PFSK-1 (cell line): ENCODE results near the gene RNF126.

ENCODE experiments used
- FOXP2 ChIP-seq: optimal IDR thresholded peaks from 2 replicates; pipeline ENCODE3; 2011; ENCODE audit warnings: borderline replicate concordance, control low read depth, inconsistent platforms; ENCODE audit not compliant: insufficient read depth; ENCODE audit errors: extremely low read length, extremely low read depth
- POLR2AphosphoS5 ChIP-seq: IDR thresholded peaks from 2 replicates; pipeline ENCODE4 v1.6.1; 2012; ENCODE audit warnings: low read depth, mild to moderate bottlenecking, control low read depth, low read length, moderate library complexity
- REST ChIP-seq, 2 experiments: IDR thresholded peaks; 2 replicates each; pipeline versions ENCODE4 v1.6.1 to v1.8.0; 2011 to 2012; ENCODE audit warnings: low read depth in 2 of 2, low read length in 2 of 2, control low read depth in 1 of 2, inconsistent platforms in 1 of 2, mild to moderate bottlenecking in 1 of 2, moderate library complexity in 1 of 2; ENCODE audit not compliant: insufficient read depth in 1 of 2
- SIN3A ChIP-seq: IDR thresholded peaks from 2 replicates; pipeline ENCODE4 v1.6.1; 2012; ENCODE audit warnings: mild to moderate bottlenecking, low read length, moderate library complexity, borderline replicate concordance; ENCODE audit not compliant: insufficient read depth
- TAF1 ChIP-seq: IDR thresholded peaks from 2 replicates; pipeline ENCODE4 v1.6.1; 2012; ENCODE audit warnings: low read length, control low read depth, borderline replicate concordance; ENCODE audit not compliant: insufficient read depth

Gene RNF126

DNA sequence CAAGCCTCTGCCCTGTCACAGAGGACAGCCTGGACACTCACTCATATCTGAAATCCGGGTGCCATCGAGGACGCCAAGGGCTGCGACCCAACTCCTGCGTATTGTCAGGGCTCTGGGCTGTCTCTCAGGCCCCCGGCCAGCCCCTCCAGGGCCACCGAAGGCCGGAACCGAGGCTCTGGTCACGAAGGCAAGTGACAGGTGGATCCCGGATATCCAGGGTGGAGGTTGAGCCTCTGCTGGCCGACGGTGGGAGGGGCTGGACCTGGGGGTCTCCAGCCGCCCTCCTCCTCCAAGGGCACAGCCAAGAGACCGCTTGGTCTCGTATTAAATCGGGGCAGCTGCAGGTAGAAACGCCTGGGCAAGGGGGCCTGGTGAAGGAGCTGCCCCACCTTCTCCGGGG, 5.4 kb downstream of the RNF126 start:
- TF ChIP-seq POLR2AphosphoS5 (no peak), FOXP2 (no peak), REST (IDR thresholded peaks at IDR 0.05; ENCODE audit: insufficient read depth in 1 of 2, low read depth in 2 of 2, low read length in 2 of 2) (no peak), TAF1 (no peak), SIN3A (no peak)

DNA sequence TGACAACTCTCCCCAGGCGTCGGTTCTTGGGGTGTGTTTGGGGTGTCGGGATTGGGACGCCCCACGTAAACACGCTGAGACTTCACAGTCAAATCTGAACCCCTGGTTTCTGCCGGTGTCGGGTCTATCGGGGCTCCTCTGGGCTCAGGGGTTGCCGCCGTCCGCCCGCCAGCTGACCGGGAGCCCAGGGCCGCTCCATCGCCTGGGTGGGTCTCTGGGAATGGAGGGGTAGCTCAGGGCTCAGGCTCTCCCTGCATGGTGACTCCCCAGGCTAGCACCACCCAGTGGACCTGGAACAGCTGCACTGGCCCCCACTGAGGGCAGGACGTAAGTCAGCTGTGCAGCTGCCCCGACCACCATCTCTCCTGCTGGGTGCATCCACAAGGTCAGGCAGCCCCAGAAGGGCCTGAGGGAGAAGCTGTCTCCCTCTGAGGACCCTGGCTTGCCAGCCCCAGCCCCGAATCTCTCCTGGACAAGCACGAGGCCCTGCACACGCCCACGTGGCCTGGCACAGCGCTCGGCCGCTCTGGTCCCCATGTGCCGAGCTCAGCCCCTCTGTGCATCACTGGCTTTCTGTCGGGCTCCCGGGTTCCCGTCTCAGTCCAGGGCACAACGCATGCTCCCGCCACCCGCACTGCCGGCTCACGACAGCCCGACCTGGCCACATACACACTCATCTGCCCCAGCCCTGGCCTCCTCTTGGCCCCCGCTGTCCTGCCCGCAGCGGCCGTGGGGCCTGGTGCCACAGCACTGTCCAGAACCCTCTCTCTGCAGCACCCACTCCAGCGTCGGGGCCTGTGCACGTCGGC, 6.1 kb downstream of the RNF126 start:
- TF ChIP-seq TAF1: no peak

- TF ChIP-seq TAF1 (no peak), FOXP2 (no peak), SIN3A (no peak), POLR2AphosphoS5 (no peak), REST (IDR thresholded peaks at IDR 0.05; ENCODE audit: insufficient read depth in 1 of 2, low read depth in 2 of 2, low read length in 2 of 2) (no peak)
These were observed 7.3 kb downstream of the RNF126 start for GRCh38 chr19:655691-656090.

DNA sequence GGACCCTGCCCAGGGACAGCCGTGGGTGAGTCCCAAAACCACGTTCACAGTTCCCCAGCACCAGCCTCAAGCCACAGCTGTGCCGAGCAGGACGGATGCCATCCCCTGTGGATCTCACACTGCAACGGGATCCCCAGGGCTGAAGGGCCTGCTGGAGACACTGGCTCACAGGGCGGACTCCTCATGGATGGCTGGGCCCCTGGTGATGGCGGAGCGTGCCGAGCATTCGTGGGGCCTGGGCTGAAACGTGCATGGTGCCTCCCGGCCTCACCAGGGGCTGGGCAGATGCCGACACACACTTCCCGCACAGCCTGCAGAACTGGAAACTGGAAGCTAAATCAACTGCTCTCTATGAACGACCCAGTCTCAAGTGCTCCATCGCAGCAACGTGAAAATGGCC, 9.6 kb downstream of the RNF126 start:
- no peak for TF ChIP-seq SIN3A
- TF ChIP-seq FOXP2: no peak
- no peak for TF ChIP-seq REST (IDR thresholded peaks at IDR 0.05; ENCODE audit: insufficient read depth in 1 of 2, low read depth in 2 of 2, low read length in 2 of 2)
- TF ChIP-seq TAF1: no peak
- no peak for TF ChIP-seq POLR2AphosphoS5

DNA sequence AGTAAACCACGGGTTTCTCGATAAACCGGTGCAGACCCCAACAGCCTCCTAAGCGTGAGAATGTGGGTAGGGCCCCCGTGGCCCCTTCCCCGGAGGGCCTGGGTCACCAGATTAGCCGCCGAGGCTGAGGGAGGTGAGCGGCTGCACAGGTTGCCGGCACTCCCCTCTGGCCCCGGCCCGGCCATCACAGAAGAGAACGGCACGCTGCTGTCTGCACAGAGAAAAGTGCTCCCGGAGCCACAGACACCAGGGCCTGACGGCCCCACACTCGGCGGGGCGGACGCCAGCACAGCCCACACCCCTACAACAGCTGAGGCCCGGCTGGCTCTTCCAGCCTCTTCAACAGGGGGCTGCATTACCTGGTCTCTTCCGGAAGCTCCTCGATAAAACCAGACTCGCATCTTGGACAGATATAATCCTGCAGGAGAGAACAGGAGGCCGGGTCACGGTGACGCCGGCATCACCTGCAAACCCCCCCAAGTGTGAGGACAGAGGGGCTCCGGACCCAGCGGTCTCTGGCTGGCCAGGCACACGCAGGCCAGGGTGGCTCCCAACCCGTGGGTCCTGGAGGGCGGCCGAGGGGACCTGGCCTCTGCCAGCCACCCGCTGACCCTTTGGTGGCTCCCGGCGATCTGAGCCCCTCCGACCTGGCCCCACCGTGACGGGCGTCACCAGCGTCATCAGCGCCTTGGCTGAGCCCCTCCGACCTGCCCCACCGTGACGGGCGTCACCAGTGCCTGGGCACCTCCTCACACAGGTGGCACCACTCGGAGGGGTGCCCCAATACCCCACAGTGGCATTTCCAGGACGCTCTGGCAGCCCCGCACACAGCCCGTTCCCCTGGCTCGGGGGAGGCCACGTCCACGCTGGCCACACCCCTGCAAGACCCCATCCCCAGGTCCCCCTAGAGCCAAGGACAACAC, 10.3 kb downstream of the RNF126 start:
- no peak for TF ChIP-seq TAF1
- TF ChIP-seq REST (IDR thresholded peaks at IDR 0.05; ENCODE audit: insufficient read depth in 1 of 2, low read depth in 2 of 2, low read length in 2 of 2): no peak
- no peak for TF ChIP-seq FOXP2
- no peak for TF ChIP-seq POLR2AphosphoS5
- no peak for TF ChIP-seq SIN3A
